Mesangial cell (primary cell): Measurements from ENCODE around the gene TEX26. TPM values are rescaled to one million over a fixed set of nuclear protein-coding genes. Genes with fewer than 3 reads are reported as not detected.

Experiments used
- total RNA-seq: library from RNA; depleted of rRNA; stranded (reverse); fragments of >200 nt; gene quantifications from 2 replicates; pipeline ENCODE4 v1.2.3, GENCODE V29; 2015

Gene TEX26
- not detected in 2 replicates for total RNA-seq

GRCh38 chr13:30932481-30933353 is at the start of gene TEX26:
Gene TEX26, plus strand, starts transcription at chr13:30932656. Its CDS starts 60 bp downstream, at chr13:30932716.

GRCh38 chr13:30905932-30906383 is 26.5 kb upstream of the TEX26 start, which contains the start of gene MEDAG:
Gene MEDAG, plus strand, starts transcription at chr13:30906271. Its CDS starts 245 bp downstream, at chr13:30906516.

Other genes starting within 250 kb of the TEX26 start
- gene ALOX5AP, start 197.1 kb upstream of the TEX26 start, total RNA-seq: 1.3 and 2.3 TPM in 2 replicates
- gene MEDAG, start 26.4 kb upstream of the TEX26 start, total RNA-seq: 2.0 and 2.3 TPM in 2 replicates
- gene HSPH1, start 229.2 kb downstream of the TEX26 start, total RNA-seq: 13.6 and 37.6 TPM in 2 replicates